Type B pancreatic cell (in vitro differentiated cells): ENCODE results near the gene VPS33A. TPM values are rescaled to one million over a fixed set of nuclear protein-coding genes. Genes with fewer than 3 reads are reported as not detected.

Experiments
- DNase-seq: peaks from one replicate; pipeline ENCODE4 v3.0.0; 2021; ENCODE audit warnings: mixed read lengths; ENCODE audit not compliant: unreplicated experiment; ENCODE audit errors: extremely low spot score
- H3K27ac Mint-ChIP-seq: 2 replicates; pipeline ENCODE4 v1.8.0; 2021; ENCODE audit warnings: mild to moderate bottlenecking, mixed read lengths
- H3K27me3 Mint-ChIP-seq: 2 replicates; pipeline ENCODE4 v1.8.0; 2021; ENCODE audit warnings: mixed read lengths
- H3K36me3 Mint-ChIP-seq: 2 replicates; pipeline ENCODE4 v1.8.0; 2021; ENCODE audit warnings: mixed read lengths
- H3K4me1 Mint-ChIP-seq: one replicate; pipeline ENCODE4 v1.8.0; 2021; ENCODE audit warnings: mixed read lengths; ENCODE audit not compliant: unreplicated experiment
- H3K4me3 Mint-ChIP-seq: 2 replicates; pipeline ENCODE4 v1.8.0; 2021; ENCODE audit warnings: mild to moderate bottlenecking, mixed read lengths
- H3K9me3 Mint-ChIP-seq: 2 replicates; pipeline ENCODE4 v1.8.0; 2021; ENCODE audit warnings: mixed read lengths
- CTCF ChIP-seq: fragments of 200-600 bp; sonication (generic); conservative IDR thresholded peaks from 2 replicates; pipeline ENCODE4 v1.5.0; 2021; ENCODE audit warnings: antibody characterized with exemption, mild to moderate bottlenecking
- total RNA-seq: library from RNA; stranded (reverse); gene quantifications from 2 replicates; pipeline ENCODE4 v1.2.1, GENCODE V29; 2021; ENCODE audit warnings: low replicate concordance

VPS33A gene
- total RNA-seq, 1 donor from 2014 or later, result 33.0 TPM

DNA sequence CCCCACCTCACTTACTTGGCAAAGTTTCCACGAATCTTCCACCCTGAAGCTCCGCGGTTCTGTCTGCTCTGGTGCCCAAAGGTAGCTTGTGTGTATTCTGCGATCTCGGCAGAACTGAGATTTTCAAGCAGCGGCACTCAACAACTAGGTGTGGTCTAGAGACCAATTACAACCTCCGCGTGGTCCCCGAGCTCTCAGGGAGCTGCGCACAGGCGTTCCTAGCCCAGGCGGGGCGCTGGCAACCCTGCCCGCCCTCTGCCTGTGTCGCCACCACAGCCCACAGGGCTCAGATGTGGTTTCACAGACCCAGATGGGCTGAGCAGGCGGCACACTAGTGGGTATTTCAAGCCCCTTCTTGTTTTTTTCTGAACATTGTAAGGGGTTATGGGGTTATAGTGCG lies 39.0 kb downstream of the VPS33A start:
- DNase-seq, result no peak
- no peaks in the 10 kb centered on the region for H3K27me3 Mint-ChIP-seq
- no peaks in the 10 kb centered on the region for H3K9me3 Mint-ChIP-seq
- H3K4me1 Mint-ChIP-seq, result peaks cover 10% of the 10 kb centered on the region
- TF ChIP-seq CTCF, result no peak
- H3K36me3 Mint-ChIP-seq, result peaks cover 15% of the 10 kb centered on the region
- H3K4me3 Mint-ChIP-seq, result peak overlapping the region; percentile 59
- H3K27ac Mint-ChIP-seq, result no peak overlapping the region

DNA sequence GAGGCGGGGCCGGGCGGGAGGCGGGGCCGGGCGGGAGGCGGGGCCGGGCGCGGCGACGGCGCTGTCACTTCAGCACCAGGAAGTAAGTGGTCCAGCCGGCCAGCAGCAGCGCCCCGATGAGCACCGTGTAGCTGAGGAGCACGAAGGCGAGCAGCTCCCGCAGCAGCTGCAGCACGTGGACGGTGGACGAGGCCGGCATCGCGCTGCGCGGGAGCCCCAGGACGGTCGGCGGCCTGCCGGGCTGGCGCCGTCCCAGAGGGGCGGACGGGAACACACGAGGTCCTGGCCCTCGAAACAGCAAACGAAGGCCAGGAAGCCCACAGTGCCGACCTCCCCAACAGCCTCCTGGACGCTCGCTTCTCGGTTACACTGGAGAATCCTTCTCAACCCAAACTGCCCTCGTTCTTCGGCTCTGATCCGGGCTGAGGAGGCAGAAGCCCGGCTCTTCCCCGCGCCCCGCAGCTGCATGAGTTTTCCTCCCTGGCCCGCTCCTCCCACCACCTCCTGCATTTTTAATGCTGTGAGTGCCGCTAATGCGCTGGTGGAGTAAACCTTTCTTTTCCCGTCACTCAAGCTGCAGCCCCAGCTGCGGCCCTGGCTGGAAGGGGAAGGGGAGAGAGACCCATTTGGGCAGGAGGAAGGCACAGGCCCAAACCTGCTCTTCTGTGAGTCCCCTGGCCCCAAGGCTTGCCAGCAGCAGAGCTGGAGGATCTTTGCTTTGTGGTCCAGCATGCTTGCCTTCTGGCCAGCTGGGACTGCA lies 39.7 kb downstream of the VPS33A start:
- Mint-ChIP-seq H3K4me1 (peaks cover 10% of the 10 kb centered on the region), H3K9me3 (no peaks in the 10 kb centered on the region), H3K27ac (no peak overlapping the region), H3K36me3 (peaks cover 15% of the 10 kb centered on the region), H3K4me3 (peak overlapping the region; percentile 95), H3K27me3 (no peaks in the 10 kb centered on the region)
- no peak for TF ChIP-seq CTCF
- DNase-seq, result no peak

DNA sequence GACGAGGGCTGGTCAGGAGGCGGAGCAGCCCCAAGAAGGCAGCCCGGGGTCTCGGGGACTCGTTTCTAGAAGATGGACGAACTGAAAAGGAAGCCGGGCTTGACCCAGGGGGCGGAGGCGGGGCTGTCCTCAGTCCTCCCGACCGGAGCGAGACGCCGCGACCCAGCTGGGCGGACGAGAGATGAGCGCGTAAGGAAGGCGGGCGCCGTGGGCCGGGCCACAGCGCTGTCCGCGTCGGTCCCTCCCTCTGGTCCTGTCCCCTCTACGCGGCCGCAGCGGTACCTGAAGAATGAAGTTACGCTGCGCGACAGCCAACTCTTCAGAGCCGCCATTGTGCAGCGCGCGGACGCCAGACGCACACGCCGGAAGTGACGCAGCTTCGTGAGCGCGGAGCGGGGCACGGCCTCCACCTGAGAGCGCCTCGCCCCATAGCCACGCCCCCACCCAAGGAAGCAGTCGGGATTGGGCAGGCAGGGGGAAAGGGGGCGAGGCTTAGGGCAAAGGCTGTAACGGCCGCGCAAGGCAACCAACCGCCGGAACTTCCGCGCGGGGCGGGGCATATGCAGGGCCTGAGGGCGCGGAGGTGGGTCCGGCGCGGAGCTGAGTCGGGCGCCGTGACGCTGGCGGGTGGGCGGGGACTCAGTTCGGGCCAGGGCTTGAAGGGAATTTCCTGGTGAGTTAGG lies 40.5 kb downstream of the VPS33A start, which contains the start of gene DIABLO:
Gene DIABLO (minus strand): TSS at position 370 of the 683 bp plus-strand sequence. CDS start 38 bp downstream, at position 332.
- Mint-ChIP-seq H3K36me3 (peaks cover 18% of the 10 kb centered on the region), H3K9me3 (no peaks in the 10 kb centered on the region), H3K4me1 (peaks cover 10% of the 10 kb centered on the region), H3K27me3 (no peaks in the 10 kb centered on the region), H3K27ac (peak within 1 kb of the TSS; percentile 95), H3K4me3 (peak within 1 kb of the TSS; percentile 95)
- DNase-seq, result peak; percentile 100
- TF ChIP-seq CTCF, result no peak

- Mint-ChIP-seq H3K9me3 (no peaks in the 10 kb centered on the region), H3K36me3 (peaks cover 30% of the 10 kb centered on the region), H3K4me1 (no peaks in the 10 kb centered on the region), H3K4me3 (no peak overlapping the region), H3K27ac (no peak overlapping the region), H3K27me3 (no peaks in the 10 kb centered on the region)
- DNase-seq, result no peak
- no peak for TF ChIP-seq CTCF
Measured at GRCh38 chr12:122216445-122216844, 49.8 kb downstream of the VPS33A start.

- Mint-ChIP-seq H3K27me3 (no peaks in the 10 kb centered on the region), H3K4me3 (no peak overlapping the region), H3K4me1 (no peaks in the 10 kb centered on the region), H3K9me3 (no peaks in the 10 kb centered on the region), H3K27ac (no peak overlapping the region), H3K36me3 (peaks cover 27% of the 10 kb centered on the region)
- TF ChIP-seq CTCF, result no peak
- DNase-seq, result no peak
Measured at GRCh38 chr12:122215771-122216170, 50.5 kb downstream of the VPS33A start.
